HCT116 (cell line): ENCODE measurements around the gene ATP10B. TPM values are rescaled to one million over a fixed set of nuclear protein-coding genes. Genes with fewer than 3 reads are reported as not detected.

Experiments
- ATAC-seq: fragments of 200-7000 bp; cut with Tn5 transposase; 2 replicates; pipeline ENCODE4 v1.9.1; 2020; ENCODE audit warnings: mild to moderate bottlenecking, moderate library complexity
- BruUV-seq: library from RNA; stranded (reverse); fragments of 400-500 nt; replicated peaks from 2 replicates; lab custom pipeline; 2021; lab: Mats Ljungman, UMichigan
- CTCF ChIA-PET: fragments of 300-600 bp; sonication (Branson Sonifier 250); formaldehyde crosslinking; loops from one replicate; lab custom pipeline; 2021; ENCODE audit warnings: antibody characterized with exemption; lab: Charles Lee
- POLR2A ChIA-PET: fragments of 300-600, 350-600 bp; sonication (Branson Sonifier 250); formaldehyde crosslinking; loops from one replicate; lab custom pipeline; 2021; ENCODE audit warnings: antibody characterized with exemption; lab: Charles Lee
- RAD21 ChIA-PET, 2 experiments: fragments of 300-600 bp; sonication (Branson Sonifier 250); formaldehyde crosslinking; loops; one replicate each; lab custom pipeline; 2023; ENCODE audit warnings: low total read pairs in 2 of 2; ENCODE audit not compliant: uncharacterized antibody in 2 of 2, unreplicated experiment in 2 of 2, low non-redundant PET in 1 of 2; lab: Charles Lee
- DNase-seq: peaks from one replicate; pipeline ENCODE4 v3.0.0-alpha.2; 2010; ENCODE audit warnings: low read depth, low spot score
- H2AFZ ChIP-seq: fragments of 200-600 bp; shearing (Covaris generic), sonication (generic); 2 replicates; pipeline ENCODE4 v1.6.1; 2017; ENCODE audit warnings: low read depth, mixed run types, mixed read lengths, antibody characterized with exemption, low read length; ENCODE audit not compliant: poor library complexity, severe bottlenecking
- H3K27ac ChIP-seq: 2 replicates; pipeline ENCODE4 v1.5.1; 2012; ENCODE audit warnings: low read depth, low read length
- H3K27me3 ChIP-seq: fragments of 200-600 bp; sonication (generic); 2 replicates; pipeline ENCODE4 v1.6.1; 2016; ENCODE audit warnings: mixed run types, low read length, mixed read lengths; ENCODE audit not compliant: insufficient read depth
- H3K36me3 ChIP-seq, 2 experiments: fragments of 200-500 bp in 1 of 2; fragments of 200-600 bp in 1 of 2; sonication (Bioruptor generic) in 1 of 2; sonication (generic) in 1 of 2; 2 replicates each; pipeline versions ENCODE4 v1.5.1 to v1.6.1; 2014 to 2016; ENCODE audit warnings: low read length in 2 of 2, inconsistent platforms in 1 of 2, mixed read lengths in 1 of 2, mixed run types in 1 of 2; ENCODE audit not compliant: insufficient read depth in 2 of 2, control insufficient read depth in 1 of 2
- H3K4me1 ChIP-seq, 2 experiments: fragments of 200-600 bp in 1 of 2; sonication (generic) in 1 of 2; 2 replicates each; pipeline versions ENCODE4 v1.5.1 to v1.6.1; 2012 to 2017; ENCODE audit warnings: low read length in 2 of 2, inconsistent platforms in 1 of 2, mild to moderate bottlenecking in 1 of 2, mixed read lengths in 1 of 2, mixed run types in 1 of 2, moderate library complexity in 1 of 2; ENCODE audit not compliant: insufficient read depth in 2 of 2, control insufficient read depth in 1 of 2
- H3K4me2 ChIP-seq: fragments of 200-600 bp; sonication (generic); 2 replicates; pipeline ENCODE4 v1.6.1; 2017; ENCODE audit warnings: mixed run types, low read length, mixed read lengths
- H3K4me3 ChIP-seq, 2 experiments: fragments of 200-600 bp in 1 of 2; sonication (generic) in 1 of 2; replicated peaks in 1 of 2; 2 replicates each; pipeline ENCODE4 v1.5.1; 2011 to 2016; ENCODE audit warnings: low read length in 2 of 2, control low read depth in 1 of 2, low read depth in 1 of 2, mild to moderate bottlenecking in 1 of 2, mixed read lengths in 1 of 2, mixed run types in 1 of 2
- H3K79me2 ChIP-seq: fragments of 200-600 bp; sonication (generic); 2 replicates; pipeline ENCODE4 v1.6.1; 2017; ENCODE audit warnings: mild to moderate bottlenecking, mixed run types, low read length, moderate library complexity, mixed read lengths; ENCODE audit not compliant: insufficient read depth
- H3K9ac ChIP-seq: fragments of 200-600 bp; sonication (generic); 2 replicates; pipeline ENCODE4 v1.6.1; 2016; ENCODE audit warnings: low read length, mixed read lengths
- H3K9me2 ChIP-seq: fragments of 200-600 bp; sonication (generic), shearing (Covaris generic); 2 replicates; pipeline ENCODE4 v1.6.1; 2017; ENCODE audit warnings: mixed run types, mild to moderate bottlenecking, moderate library complexity; ENCODE audit not compliant: insufficient read depth
- H3K9me3 ChIP-seq, 2 experiments: fragments of 200-500 bp in 1 of 2; fragments of 200-600 bp in 1 of 2; sonication (Bioruptor generic) in 1 of 2; sonication (generic) in 1 of 2; 2 replicates each; pipeline ENCODE4 v1.6.1; 2014 to 2017; ENCODE audit warnings: low read length in 2 of 2, mixed read lengths in 2 of 2, inconsistent platforms in 1 of 2, low read depth in 1 of 2, mild to moderate bottlenecking in 1 of 2, mixed run types in 1 of 2, moderate library complexity in 1 of 2; ENCODE audit not compliant: control insufficient read depth in 1 of 2, insufficient read depth in 1 of 2
- H4K20me1 ChIP-seq: fragments of 200-600 bp; sonication (generic), shearing (Covaris generic); 2 replicates; pipeline ENCODE4 v1.6.1; 2017; ENCODE audit warnings: mixed run types, mild to moderate bottlenecking, moderate library complexity; ENCODE audit not compliant: insufficient read depth
- ATF3 ChIP-seq: IDR thresholded peaks from 2 replicates; pipeline ENCODE4 v1.6.1; 2012
- CEBPB ChIP-seq: IDR thresholded peaks from 2 replicates; pipeline ENCODE4 v1.6.1; 2012; ENCODE audit warnings: low read depth
- ELF1 ChIP-seq: IDR thresholded peaks from 2 replicates; pipeline ENCODE4 v1.6.1; 2012; ENCODE audit warnings: low read depth, borderline replicate concordance
- EZH2phosphoT487 ChIP-seq: fragments of 200-600 bp; IDR thresholded peaks from 2 replicates; pipeline ENCODE4 v1.6.1; 2018; ENCODE audit warnings: antibody characterized with exemption, borderline replicate concordance
- FOSL1 ChIP-seq: IDR thresholded peaks from 2 replicates; pipeline ENCODE4 v1.6.1; 2012; ENCODE audit warnings: low read depth
- JUND ChIP-seq: IDR thresholded peaks from 2 replicates; pipeline ENCODE4 v1.6.1; 2012
- POLR2A ChIP-seq: IDR thresholded peaks from 2 replicates; pipeline ENCODE4 v1.7.0; 2011; ENCODE audit warnings: borderline replicate concordance; ENCODE audit not compliant: insufficient read depth, insufficient read length; ENCODE audit errors: extremely low read depth
- POLR2AphosphoS5 ChIP-seq: IDR thresholded peaks from 2 replicates; pipeline ENCODE4 v1.6.1; 2011; ENCODE audit warnings: mild to moderate bottlenecking, low read depth, low read length, moderate library complexity
- SRF ChIP-seq: IDR thresholded peaks from 2 replicates; pipeline ENCODE4 v1.6.1; 2012; ENCODE audit warnings: low read depth
- YY1 ChIP-seq: IDR thresholded peaks from 2 replicates; pipeline ENCODE4 v1.6.1; 2011; ENCODE audit warnings: low read length, low read depth, moderate library complexity, mild to moderate bottlenecking; ENCODE audit not compliant: insufficient replicate concordance; ENCODE audit errors: extremely low read depth
- ZBTB33 ChIP-seq: IDR thresholded peaks from 2 replicates; pipeline ENCODE4 v1.6.1; 2011; ENCODE audit warnings: mild to moderate bottlenecking, low read length, moderate library complexity; ENCODE audit not compliant: insufficient replicate concordance; ENCODE audit errors: extremely low read depth
- ZFX ChIP-seq: fragments of 450-650 bp; IDR thresholded peaks from 2 replicates; pipeline ENCODE4 v1.6.1; 2017
- ZNF274 ChIP-seq: fragments of 200-500 bp; sonication (Bioruptor generic); IDR thresholded peaks from 2 replicates; pipeline ENCODE4 v1.6.1; 2014; ENCODE audit warnings: mild to moderate bottlenecking, low read depth, low read length, inconsistent platforms
- intact Hi-C: fragments of 100-400 bp; cut with micrococcal nuclease; formaldehyde crosslinking; loops from 2 replicates; pipeline ENCODE4 v1.10.0; 2022
- total RNA-seq: library from RNA; stranded (reverse); gene quantifications from one replicate; pipeline ENCODE4 v1.2.1, GENCODE V29; 2021; ENCODE audit not compliant: unreplicated experiment
- TF ChIP-seq, protein P1 (sequence below), 3 experiments: fragments of 200-600 bp in 1 of 3; sonication (generic) in 1 of 3; IDR thresholded peaks in 2 of 3; conservative IDR thresholded peaks in 1 of 3; 2 replicates each; pipeline ENCODE4 v1.5.1; 2012 to 2017; ENCODE audit warnings: low read depth in 2 of 3, low read length in 2 of 3, antibody characterized with exemption in 1 of 3, borderline replicate concordance in 1 of 3, control low read depth in 1 of 3, mild to moderate bottlenecking in 1 of 3, mixed read lengths in 1 of 3, mixed run types in 1 of 3, moderate library complexity in 1 of 3; ENCODE audit not compliant: insufficient read depth in 1 of 3

Gene ATP10B
- total RNA-seq, 1 experiment from 2014 or later: 0.07 TPM

DNA sequence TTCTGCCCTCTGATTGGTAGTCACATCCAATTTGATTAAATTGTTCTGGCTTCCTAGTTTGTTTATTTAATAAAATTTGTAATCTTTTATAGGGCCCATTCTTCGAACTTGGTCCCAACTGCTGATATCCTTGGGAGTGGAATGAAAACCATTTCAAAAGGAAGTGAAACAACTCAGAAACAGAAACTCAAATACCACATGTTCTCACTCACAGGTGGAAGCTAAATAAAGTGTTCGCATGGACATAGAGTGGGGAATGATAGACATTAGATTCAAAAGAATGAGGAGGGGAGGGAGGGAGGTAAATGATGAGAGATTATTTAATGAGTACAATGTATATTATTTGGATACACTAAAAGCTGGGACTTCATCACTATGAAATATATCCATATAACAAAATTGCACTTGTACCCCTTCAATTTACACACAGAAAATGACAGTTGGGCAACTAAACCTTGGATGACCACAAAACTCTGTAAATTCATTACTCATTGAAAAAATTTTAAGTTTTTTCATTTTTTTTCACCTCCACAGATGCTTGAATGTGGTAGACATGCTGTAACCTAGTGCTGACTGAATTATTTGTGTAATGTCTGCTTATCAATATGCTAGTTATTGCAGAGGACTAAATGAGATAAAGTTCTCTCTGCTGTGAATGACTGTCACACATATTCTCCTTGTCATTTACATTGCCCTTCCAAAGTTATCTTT, 16.0 kb downstream of the ATP10B start:
- ChIA-PET POLR2A (no interaction called here), CTCF (no interaction called here), RAD21 (no interaction called here)
- Histone ChIP-seq H2AFZ (no peak overlapping the region), H4K20me1 (no peaks in the 10 kb centered on the region), H3K27me3 (no peaks in the 10 kb centered on the region), H3K27ac (no peak overlapping the region), H3K36me3 (no peaks in the 10 kb centered on the region), H3K4me3 (no peak overlapping the region), H3K4me2 (no peak overlapping the region), H3K9ac (no peak overlapping the region), H3K9me3 (peaks cover 0 to 7% of the 10 kb centered on the region in 2 experiments; a peak in 2 of 4 replicates), H3K79me2 (no peaks in the 10 kb centered on the region), H3K9me2 (no peaks in the 10 kb centered on the region), H3K4me1 (no peaks in the 10 kb centered on the region)
- DNase-seq (no peak), ATAC-seq (no peak)
- BruUV-seq: no TSS peak
- no peak for TF ChIP-seq ZBTB33
- no peak for TF ChIP-seq ZFX
- TF ChIP-seq CEBPB: no peak
- intact Hi-C loops: no loop called here

- RAD21 ChIA-PET: no interaction called here
- Histone ChIP-seq H3K27ac (no peak overlapping the region), H3K9ac (no peak overlapping the region), H3K9me2 (no peaks in the 10 kb centered on the region), H3K27me3 (no peaks in the 10 kb centered on the region), H3K36me3 (no peaks in the 10 kb centered on the region), H3K4me2 (no peak overlapping the region), H2AFZ (no peak overlapping the region), H3K9me3 (peaks cover 0 to 7% of the 10 kb centered on the region in 2 experiments; a peak in 2 of 4 replicates), H3K4me3 (no peak overlapping the region), H4K20me1 (no peaks in the 10 kb centered on the region), H3K4me1 (no peaks in the 10 kb centered on the region), H3K79me2 (no peaks in the 10 kb centered on the region)
- BruUV-seq: no TSS peak
- CTCF ChIA-PET: no interaction called here
- intact Hi-C loops: no loop called here
- POLR2A ChIA-PET: no interaction called here
- ATAC-seq: no peak
- DNase-seq: no peak
- no peak for TF ChIP-seq YY1
- TF ChIP-seq, protein P1, sequence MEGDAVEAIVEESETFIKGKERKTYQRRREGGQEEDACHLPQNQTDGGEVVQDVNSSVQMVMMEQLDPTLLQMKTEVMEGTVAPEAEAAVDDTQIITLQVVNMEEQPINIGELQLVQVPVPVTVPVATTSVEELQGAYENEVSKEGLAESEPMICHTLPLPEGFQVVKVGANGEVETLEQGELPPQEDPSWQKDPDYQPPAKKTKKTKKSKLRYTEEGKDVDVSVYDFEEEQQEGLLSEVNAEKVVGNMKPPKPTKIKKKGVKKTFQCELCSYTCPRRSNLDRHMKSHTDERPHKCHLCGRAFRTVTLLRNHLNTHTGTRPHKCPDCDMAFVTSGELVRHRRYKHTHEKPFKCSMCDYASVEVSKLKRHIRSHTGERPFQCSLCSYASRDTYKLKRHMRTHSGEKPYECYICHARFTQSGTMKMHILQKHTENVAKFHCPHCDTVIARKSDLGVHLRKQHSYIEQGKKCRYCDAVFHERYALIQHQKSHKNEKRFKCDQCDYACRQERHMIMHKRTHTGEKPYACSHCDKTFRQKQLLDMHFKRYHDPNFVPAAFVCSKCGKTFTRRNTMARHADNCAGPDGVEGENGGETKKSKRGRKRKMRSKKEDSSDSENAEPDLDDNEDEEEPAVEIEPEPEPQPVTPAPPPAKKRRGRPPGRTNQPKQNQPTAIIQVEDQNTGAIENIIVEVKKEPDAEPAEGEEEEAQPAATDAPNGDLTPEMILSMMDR (IDR thresholded peaks at IDR 0.05 in 2 of 3, conservative IDR thresholded peaks at IDR 0.05 in 1 of 3; ENCODE audit: borderline replicate concordance in 1 of 3, insufficient read depth in 1 of 3, low read depth in 2 of 3, low read length in 2 of 3): no peak
- TF ChIP-seq ZNF274: no peak
- no peak for TF ChIP-seq SRF
- no peak for TF ChIP-seq ELF1
- TF ChIP-seq ATF3: no peak
- no peak for TF ChIP-seq ZBTB33
- TF ChIP-seq POLR2A: no peak
- no peak for TF ChIP-seq POLR2AphosphoS5
- no peak for TF ChIP-seq JUND
- no peak for TF ChIP-seq EZH2phosphoT487
- no peak for TF ChIP-seq FOSL1
Measured at GRCh38 chr5:160835376-160835775, 16.6 kb downstream of the ATP10B start.
